Neutrophil (primary cell): ENCODE results near the gene AKAP6.

ENCODE experiments used
- H3K27ac ChIP-seq: fragments of 200-600 bp; sonication (generic); 2 replicates; pipeline ENCODE4 v1.5.1; 2016; ENCODE audit warnings: mild to moderate bottlenecking, moderate library complexity
- H3K27me3 ChIP-seq: fragments of 200-600 bp; sonication (generic); 2 replicates; pipeline ENCODE4 v1.6.0; 2016; ENCODE audit warnings: mild to moderate bottlenecking
- H3K36me3 ChIP-seq: fragments of 200-600 bp; sonication (generic); 2 replicates; pipeline ENCODE4 v1.5.1; 2017
- H3K4me1 ChIP-seq, 2 experiments: fragments of 200-600 bp in 1 of 2; sonication (generic) in 1 of 2; 1 replicate in 1 of 2; 2 replicates in 1 of 2; pipeline versions ENCODE4 v1.5.1 to v1.6.1; 2013 to 2016; ENCODE audit warnings: low read depth in 1 of 2, low read length in 1 of 2, mild to moderate bottlenecking in 1 of 2, moderate library complexity in 1 of 2; ENCODE audit not compliant: control insufficient read depth in 1 of 2, insufficient read depth in 1 of 2
- H3K4me3 ChIP-seq, 2 experiments: fragments of 200-600 bp in 1 of 2; sonication (generic) in 1 of 2; 1 replicate in 1 of 2; 2 replicates in 1 of 2; pipeline ENCODE4 v1.5.1; 2013 to 2016; ENCODE audit warnings: low read depth in 1 of 2, low read length in 1 of 2, mild to moderate bottlenecking in 1 of 2, moderate library complexity in 1 of 2
- H3K9me3 ChIP-seq: fragments of 200-600 bp; sonication (generic); 2 replicates; pipeline ENCODE4 v1.5.1; 2016
- TF ChIP-seq, protein P1 (sequence below): fragments of 200-600 bp; sonication (generic); IDR thresholded peaks from 2 replicates; pipeline ENCODE4 v1.5.1; 2016; ENCODE audit warnings: antibody characterized with exemption

Gene AKAP6

DNA sequence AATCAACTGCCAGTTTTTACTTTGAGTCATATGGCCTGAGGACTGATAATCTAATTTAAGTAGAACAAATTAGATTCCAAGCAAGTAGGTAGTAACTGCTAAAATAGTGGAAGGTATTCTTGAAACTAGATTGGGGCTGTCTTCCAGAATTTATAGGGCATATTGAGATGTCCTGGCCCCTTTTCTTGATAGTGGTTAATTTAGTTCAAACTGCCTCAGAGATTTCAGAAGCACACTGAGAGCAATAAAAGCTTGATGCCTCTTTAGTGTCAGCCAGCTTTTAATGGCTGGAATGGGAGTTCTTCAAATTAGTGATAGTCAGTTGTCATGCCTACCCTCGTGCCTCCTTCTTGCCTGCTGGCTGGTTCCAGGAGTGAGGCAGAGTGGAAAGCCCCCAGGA lies 120.5 kb downstream of the AKAP6 start:
- Histone ChIP-seq H3K27me3 (no peaks in the 10 kb centered on the region), H3K4me3 (no peak overlapping the region), H3K9me3 (no peaks in the 10 kb centered on the region), H3K36me3 (no peaks in the 10 kb centered on the region), H3K4me1 (no peaks in the 10 kb centered on the region), H3K27ac (no peak overlapping the region)
- TF ChIP-seq, protein P1, sequence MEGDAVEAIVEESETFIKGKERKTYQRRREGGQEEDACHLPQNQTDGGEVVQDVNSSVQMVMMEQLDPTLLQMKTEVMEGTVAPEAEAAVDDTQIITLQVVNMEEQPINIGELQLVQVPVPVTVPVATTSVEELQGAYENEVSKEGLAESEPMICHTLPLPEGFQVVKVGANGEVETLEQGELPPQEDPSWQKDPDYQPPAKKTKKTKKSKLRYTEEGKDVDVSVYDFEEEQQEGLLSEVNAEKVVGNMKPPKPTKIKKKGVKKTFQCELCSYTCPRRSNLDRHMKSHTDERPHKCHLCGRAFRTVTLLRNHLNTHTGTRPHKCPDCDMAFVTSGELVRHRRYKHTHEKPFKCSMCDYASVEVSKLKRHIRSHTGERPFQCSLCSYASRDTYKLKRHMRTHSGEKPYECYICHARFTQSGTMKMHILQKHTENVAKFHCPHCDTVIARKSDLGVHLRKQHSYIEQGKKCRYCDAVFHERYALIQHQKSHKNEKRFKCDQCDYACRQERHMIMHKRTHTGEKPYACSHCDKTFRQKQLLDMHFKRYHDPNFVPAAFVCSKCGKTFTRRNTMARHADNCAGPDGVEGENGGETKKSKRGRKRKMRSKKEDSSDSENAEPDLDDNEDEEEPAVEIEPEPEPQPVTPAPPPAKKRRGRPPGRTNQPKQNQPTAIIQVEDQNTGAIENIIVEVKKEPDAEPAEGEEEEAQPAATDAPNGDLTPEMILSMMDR = no peak

DNA sequence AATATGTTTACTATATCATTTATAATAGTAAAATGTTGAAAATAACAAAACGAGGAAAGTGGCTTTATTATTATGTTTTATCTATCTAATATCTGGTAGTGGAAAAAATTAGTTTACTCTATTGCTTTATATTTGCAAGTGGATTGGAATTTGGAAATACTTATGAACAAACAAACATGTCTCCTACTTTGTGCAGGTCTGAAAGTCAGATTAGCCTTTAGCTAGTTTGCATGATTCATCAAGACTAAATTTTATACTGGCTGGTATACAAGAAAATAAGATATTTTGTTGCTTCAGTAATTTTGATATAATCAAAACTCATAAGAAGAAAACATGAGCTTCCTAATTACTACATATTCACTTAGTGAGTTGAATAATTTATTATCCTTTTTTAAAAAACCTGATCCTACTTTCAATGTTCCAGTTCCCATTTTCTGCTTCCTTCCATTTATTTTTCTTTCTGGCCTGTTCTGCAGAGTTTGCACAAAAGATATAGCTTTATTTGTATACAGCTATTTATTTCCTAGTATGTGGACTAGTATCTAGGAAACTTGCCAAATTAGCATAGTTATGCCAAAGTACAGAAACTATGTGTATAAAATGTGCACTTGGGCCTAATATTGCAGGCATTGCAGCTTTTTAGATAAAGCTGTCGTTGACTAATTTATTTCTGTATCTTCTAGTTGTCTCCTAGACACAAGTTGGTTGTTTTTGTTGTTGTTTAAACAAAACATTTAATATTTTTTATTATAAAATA lies 122.0 kb downstream of the AKAP6 start:
- Histone ChIP-seq H3K27me3 (no peaks in the 10 kb centered on the region), H3K36me3 (no peaks in the 10 kb centered on the region), H3K27ac (no peak overlapping the region), H3K9me3 (no peaks in the 10 kb centered on the region), H3K4me3 (no peak overlapping the region), H3K4me1 (no peaks in the 10 kb centered on the region)
- TF ChIP-seq, protein P1 = no peak

DNA sequence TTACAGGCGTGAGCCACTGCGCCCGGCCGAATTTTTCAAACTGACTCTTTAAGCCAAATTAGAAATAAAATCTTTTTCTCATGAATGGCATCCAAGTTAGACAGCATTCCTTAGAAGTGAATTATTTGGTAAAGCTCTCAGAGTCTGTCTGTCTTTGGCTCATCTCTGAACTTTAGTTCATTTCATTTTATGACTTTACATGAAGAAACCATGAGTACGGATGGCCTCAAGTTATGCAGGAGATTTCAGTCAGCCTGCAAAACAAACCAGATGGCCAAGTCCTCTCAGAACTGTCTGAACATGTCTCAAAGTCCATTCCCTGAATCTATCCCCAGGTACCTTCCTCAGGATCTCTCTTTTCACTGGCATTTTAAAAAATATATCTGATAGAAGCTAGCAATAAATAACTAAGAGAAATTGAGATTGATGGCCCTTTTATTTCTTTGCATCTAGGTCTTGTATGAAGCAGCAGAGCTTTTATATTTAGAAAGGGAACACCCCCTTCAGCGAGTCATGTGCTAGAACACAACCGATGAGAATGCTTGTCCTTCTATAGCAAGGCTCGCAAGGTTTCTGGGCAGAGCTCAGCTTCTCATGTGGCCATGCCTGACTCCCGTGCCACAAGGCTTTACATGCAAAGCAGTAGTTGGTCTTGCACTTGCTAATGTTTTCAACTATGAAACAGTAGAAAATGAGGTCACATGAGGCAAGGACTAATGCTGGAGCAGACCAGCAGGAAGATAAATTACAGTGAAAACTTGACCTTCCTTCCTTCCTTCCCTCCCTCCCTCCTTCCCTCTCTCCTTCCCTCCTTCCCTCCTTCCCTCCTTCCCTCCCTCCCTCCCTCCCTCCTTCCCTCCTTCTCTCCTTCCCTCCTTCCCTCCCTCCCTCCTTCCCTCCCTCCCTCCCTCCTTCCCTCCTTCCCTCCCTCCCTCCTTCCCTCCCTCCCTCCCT lies 125.0 kb downstream of the AKAP6 start:
- Histone ChIP-seq H3K4me1 (no peaks in the 10 kb centered on the region), H3K27me3 (no peaks in the 10 kb centered on the region), H3K27ac (no peak overlapping the region), H3K9me3 (no peaks in the 10 kb centered on the region), H3K36me3 (no peaks in the 10 kb centered on the region), H3K4me3 (no peak overlapping the region)
- TF ChIP-seq, protein P1 = no peak

DNA sequence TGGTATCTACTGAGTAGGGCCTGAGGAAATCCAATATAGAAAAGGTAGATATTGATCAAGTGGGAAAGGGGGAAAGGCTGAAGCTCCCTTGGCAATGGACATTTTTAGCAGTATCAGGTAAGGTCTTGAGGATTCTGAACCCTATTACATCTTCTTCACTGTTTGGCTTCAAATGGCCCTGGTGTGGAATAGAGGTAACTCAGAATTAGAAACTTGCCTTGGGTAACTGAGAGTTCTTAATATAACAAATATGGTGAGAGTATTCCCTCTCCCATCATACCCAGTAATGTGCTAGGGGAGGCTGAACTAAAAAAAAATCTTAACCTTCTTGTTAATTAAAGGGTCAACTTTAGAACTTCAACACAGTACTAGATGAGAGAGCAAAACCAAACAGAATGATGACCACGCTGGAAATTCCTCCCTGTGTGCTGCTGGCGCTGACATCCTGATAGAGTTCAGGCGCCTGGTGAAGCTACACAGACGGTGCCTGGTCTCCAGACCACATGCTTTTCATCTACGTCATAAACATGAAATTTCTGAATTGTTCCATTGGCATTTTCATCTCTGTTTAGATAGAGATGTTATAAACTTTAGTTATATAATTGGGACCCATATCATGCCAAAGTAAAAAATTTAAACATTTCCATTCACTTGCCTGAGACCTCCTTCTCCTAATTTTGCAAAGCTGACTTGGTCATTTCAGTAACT lies 128.3 kb downstream of the AKAP6 start:
- Histone ChIP-seq H3K27ac (no peak overlapping the region), H3K27me3 (no peaks in the 10 kb centered on the region), H3K4me1 (no peaks in the 10 kb centered on the region), H3K9me3 (no peaks in the 10 kb centered on the region), H3K4me3 (no peak overlapping the region), H3K36me3 (no peaks in the 10 kb centered on the region)
- TF ChIP-seq, protein P1 = no peak

DNA sequence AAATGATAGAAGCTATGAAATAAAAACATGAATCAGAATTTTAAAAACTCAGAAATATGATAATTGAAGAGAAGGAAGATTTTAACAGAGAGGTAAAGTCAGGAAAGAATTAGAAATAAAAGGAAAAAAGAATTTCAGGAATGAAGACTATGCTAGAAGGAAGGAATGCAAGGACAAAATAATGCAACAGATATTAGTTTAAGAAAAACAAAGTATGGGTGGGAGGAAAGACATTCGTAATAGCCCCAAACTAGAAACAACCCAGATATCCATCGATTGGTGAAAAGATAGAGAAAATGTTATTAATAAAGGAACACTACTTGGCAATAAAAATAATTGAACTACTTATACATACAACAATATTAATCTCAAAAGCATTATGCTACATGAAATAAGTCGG lies 129.6 kb downstream of the AKAP6 start:
- TF ChIP-seq, protein P1 = no peak
- Histone ChIP-seq H3K27ac (no peak overlapping the region), H3K27me3 (no peaks in the 10 kb centered on the region), H3K4me3 (no peak overlapping the region), H3K9me3 (no peaks in the 10 kb centered on the region), H3K4me1 (no peaks in the 10 kb centered on the region), H3K36me3 (no peaks in the 10 kb centered on the region)
